MM.1S (cell line): ENCODE data around the gene ZNF804A.

Experiments
- CTCF ChIP-seq: fragments of 300-600 bp; sonication (generic); IDR thresholded peaks from 2 replicates; pipeline ENCODE4 v1.5.1; 2016; ENCODE audit warnings: antibody characterized with exemption, low read length, mixed read lengths
- EZH2 ChIP-seq: fragments of 300-600 bp; sonication (generic); optimal IDR thresholded peaks from 2 replicates; pipeline ENCODE3; 2017; ENCODE audit warnings: low read depth, mild to moderate bottlenecking, antibody characterized with exemption, low read length, mixed read lengths

- TF ChIP-seq CTCF (no peak), EZH2 (no peak)
These were observed 194.8 kb downstream of the ZNF804A start for GRCh38 chr2:184793176-184793575.
